Aorta (tissue), 5 donors: ENCODE data around the gene FHIT. TPM values are rescaled to one million over a fixed set of nuclear protein-coding genes. Genes with fewer than 3 reads are reported as not detected.

Experiments used
- ATAC-seq: fragments of 200-7000 bp; cut with Tn5 transposase; one replicate; pipeline ENCODE4 v1.9.1; 2022; ENCODE audit warnings: moderate library complexity; ENCODE audit not compliant: low FRiP score
- DNase-seq, 2 donors: peaks; one replicate each; pipeline ENCODE4 v3.0.0-alpha.2; 2020
- H3K27ac ChIP-seq, 2 donors: one replicate each; pipeline ENCODE4 v1.5.1; 2013; ENCODE audit warnings: low read length in 2 of 2, mild to moderate bottlenecking in 2 of 2, moderate library complexity in 2 of 2, control low read depth in 1 of 2, inconsistent platforms in 1 of 2, low read depth in 1 of 2
- H3K27me3 ChIP-seq, 2 donors: one replicate each; pipeline ENCODE4 v1.6.1; 2013; ENCODE audit warnings: control low read depth in 1 of 2, low read length in 1 of 2, mild to moderate bottlenecking in 1 of 2, moderate library complexity in 1 of 2; ENCODE audit not compliant: insufficient read depth in 2 of 2, control insufficient read depth in 1 of 2
- H3K36me3 ChIP-seq, 2 donors: one replicate each; pipeline ENCODE4 v1.6.1; 2013; ENCODE audit warnings: control low read depth in 1 of 2, low read length in 1 of 2, mild to moderate bottlenecking in 1 of 2; ENCODE audit not compliant: insufficient read depth in 2 of 2, control insufficient read depth in 1 of 2
- H3K4me1 ChIP-seq, 2 donors: one replicate each; pipeline ENCODE4 v1.6.1; 2013; ENCODE audit warnings: low read length in 2 of 2, control low read depth in 1 of 2, mild to moderate bottlenecking in 1 of 2, moderate library complexity in 1 of 2; ENCODE audit not compliant: insufficient read depth in 2 of 2, control insufficient read depth in 1 of 2
- H3K4me3 ChIP-seq, 2 donors: one replicate each; pipeline ENCODE4 v1.5.1; 2013; ENCODE audit warnings: low read length in 2 of 2, control low read depth in 1 of 2, mild to moderate bottlenecking in 1 of 2
- H3K9me3 ChIP-seq: one replicate; pipeline ENCODE4 v1.6.1; 2013; ENCODE audit warnings: mild to moderate bottlenecking, low read length; ENCODE audit not compliant: control insufficient read depth
- WGBS, 2 donors: extraction: QIAGEN DNeasy Blood & Tissue Kit; methylation state at CpG; one replicate each; pipeline ENCODE4 v1.1.7; 2013; 5-methylcytosine and 5-hydroxymethylcytosine counted together
- intact Hi-C, 2 donors: fragments of 100-400 bp; cut with DNase I; formaldehyde crosslinking; loops; one replicate each; pipeline versions ENCODE4 v1.14.2 to v1.15.0; 2022
- polyA plus RNA-seq, 2 donors: library from polyadenylated mRNA; stranded (reverse); fragments of 200-250 nt; gene quantifications; one replicate each; pipeline ENCODE4 v1.2.3, GENCODE V29; 2013
- total RNA-seq, 2 donors: library from RNA; stranded (reverse); fragmentation: NEBNext Ultra II Directional; extraction: Animal tissue kit (Norgen Biotek cat#: 25700); gene quantifications; one replicate each; pipeline ENCODE4 v1.2.1, GENCODE V29; 2021
- donor health status: healthy with polysubstance abuse.
- donor health status: Bipolar disorder and iron deficiency.
- donor health status: DM: no; HTN: no; CAD: no.
- donor health status: DM: no; HTN: no; CAD: no.
- donor health status: DM: yes; HTN: yes; CAD: no.

Gene FHIT
- total and polyA plus RNA-seq, 4 donors = 1.1 to 9.2 (median 3.0) TPM

GRCh38 chr3:60578936-60579335 is 672.3 kb downstream of the FHIT start:
- Histone ChIP-seq H3K36me3 (no peaks in the 10 kb centered on the region), H3K27ac (no peak overlapping the region), H3K4me1 (peaks cover 0 to 2% of the 10 kb centered on the region in 2 donors), H3K9me3 (no peaks in the 10 kb centered on the region), H3K27me3 (no peaks in the 10 kb centered on the region), H3K4me3 (no peak overlapping the region)
- ATAC-seq (no peak), DNase-seq (no peak)
- 95 to 100% methylated on average over 1 of the region's 1 CpG for WGBS, 2 donors
- intact Hi-C loops = no loop called here

- intact Hi-C loops = no loop called here
- H3K27ac ChIP-seq = no peak overlapping the region
- peaks cover 0 to 2% of the 10 kb centered on the region in 2 donors for H3K27me3 ChIP-seq
- WGBS, 2 donors = 85 to 96% methylated on average over 4 of the region's 4 CpGs
- no peaks in the 10 kb centered on the region for H3K9me3 ChIP-seq
- H3K36me3 ChIP-seq = no peaks in the 10 kb centered on the region
- DNase-seq (no peak), ATAC-seq (no peak)
- peaks cover 0 to 2% of the 10 kb centered on the region in 2 donors for H3K4me1 ChIP-seq
- no peak overlapping the region for H3K4me3 ChIP-seq
Measured at GRCh38 chr3:60577601-60578000, 673.7 kb downstream of the FHIT start.

- H3K27ac ChIP-seq = no peak overlapping the region
- intact Hi-C loops = no loop called here
- H3K4me3 ChIP-seq = no peak overlapping the region
- H3K9me3 ChIP-seq = no peaks in the 10 kb centered on the region
- ATAC-seq (no peak), DNase-seq (no peak)
- 79 to 82% methylated on average over 8 of the region's 8 CpGs for WGBS, 2 donors
- peaks cover 0 to 2% of the 10 kb centered on the region in 2 donors for H3K27me3 ChIP-seq
- H3K36me3 ChIP-seq = no peaks in the 10 kb centered on the region
- peaks cover 0 to 2% of the 10 kb centered on the region in 2 donors for H3K4me1 ChIP-seq
Measured at GRCh38 chr3:60575718-60576272, 675.5 kb downstream of the FHIT start.

- 87 to 88% methylated on average over 10 of the region's 10 CpGs for WGBS, 2 donors
- Histone ChIP-seq H3K36me3 (no peaks in the 10 kb centered on the region), H3K4me3 (no peak overlapping the region), H3K9me3 (no peaks in the 10 kb centered on the region), H3K27me3 (peaks cover 0 to 2% of the 10 kb centered on the region in 2 donors), H3K4me1 (no peaks in the 10 kb centered on the region), H3K27ac (no peak overlapping the region)
- DNase-seq (no peak), ATAC-seq (no peak)
- intact Hi-C loops = no loop called here
Measured at GRCh38 chr3:60574046-60574769, 677.0 kb downstream of the FHIT start.

GRCh38 chr3:60573494-60573893 is 677.8 kb downstream of the FHIT start:
- intact Hi-C loops = no loop called here
- no peaks in the 10 kb centered on the region for H3K4me1 ChIP-seq
- peaks cover 0 to 2% of the 10 kb centered on the region in 2 donors for H3K27me3 ChIP-seq
- no peaks in the 10 kb centered on the region for H3K9me3 ChIP-seq
- H3K4me3 ChIP-seq = no peak overlapping the region
- ATAC-seq (no peak), DNase-seq (no peak)
- 87 to 90% methylated on average over 9 of the region's 9 CpGs for WGBS, 2 donors
- H3K27ac ChIP-seq = no peak overlapping the region
- no peaks in the 10 kb centered on the region for H3K36me3 ChIP-seq

GRCh38 chr3:60571511-60571910 is 679.7 kb downstream of the FHIT start:
- Histone ChIP-seq H3K36me3 (no peaks in the 10 kb centered on the region), H3K4me1 (no peaks in the 10 kb centered on the region), H3K27ac (no peak overlapping the region), H3K9me3 (no peaks in the 10 kb centered on the region), H3K27me3 (peaks cover 0 to 2% of the 10 kb centered on the region in 2 donors), H3K4me3 (no peak overlapping the region)
- DNase-seq (no peak), ATAC-seq (no peak)
- WGBS, 2 donors = 92 to 94% methylated on average over 2 of the region's 2 CpGs
- intact Hi-C loops = no loop called here

DNA sequence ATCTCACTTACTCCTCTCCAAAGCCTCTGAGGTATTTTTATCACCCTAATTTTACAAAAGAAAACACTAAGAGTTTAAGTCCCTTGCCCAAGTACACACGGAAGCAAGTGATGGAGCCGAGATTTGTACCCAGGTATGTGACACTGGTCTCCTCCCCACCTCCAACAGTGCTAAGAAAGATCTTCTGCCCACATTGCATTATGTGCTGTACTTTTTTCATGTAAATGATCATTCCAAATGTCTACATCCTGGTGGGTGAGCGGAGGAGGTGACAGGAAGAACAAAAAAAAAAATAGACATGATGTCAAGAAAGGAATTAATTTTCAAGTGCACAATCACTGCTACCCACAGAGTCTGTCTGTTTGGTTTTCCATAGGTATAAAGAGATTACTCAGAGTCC is 694.1 kb downstream of the FHIT start:
- WGBS, 2 donors = 93 to 98% methylated on average over 3 of the region's 3 CpGs

GRCh38 chr3:60555686-60556354 is 695.4 kb downstream of the FHIT start:
- H3K36me3 ChIP-seq = no peaks in the 10 kb centered on the region
- no peak for ATAC-seq
- no peaks in the 10 kb centered on the region for H3K27me3 ChIP-seq
- H3K9me3 ChIP-seq = no peaks in the 10 kb centered on the region
- peaks cover 0 to 4% of the 10 kb centered on the region in 2 donors for H3K4me1 ChIP-seq
- no peak for DNase-seq
- WGBS, 2 donors = 69 to 74% methylated on average over 4 of the region's 4 CpGs
- H3K4me3 ChIP-seq = no peak overlapping the region
- H3K27ac ChIP-seq = no peak overlapping the region
- intact Hi-C loops = no loop called here

More for the DNA sequence above, 694.1 kb downstream of the FHIT start:
- H3K27me3 ChIP-seq = no peaks in the 10 kb centered on the region
- no peaks in the 10 kb centered on the region for H3K36me3 ChIP-seq
- no peak overlapping the region for H3K27ac ChIP-seq
- ATAC-seq (no peak), DNase-seq (no peak)
- H3K9me3 ChIP-seq = no peaks in the 10 kb centered on the region
- intact Hi-C loops = no loop called here
- no peak overlapping the region for H3K4me3 ChIP-seq
- no peaks in the 10 kb centered on the region for H3K4me1 ChIP-seq
